Kidney (tissue), 14 donors: ENCODE data around the gene PSME3. TPM values are rescaled to one million over a fixed set of nuclear protein-coding genes. Genes with fewer than 3 reads are reported as not detected.
"Not testable (repeated sequence)": the region's sequence is repeated elsewhere in the genome, so short reads cannot be mapped to it uniquely, and the experiment has no call there.

Experiments
- DNase-seq, 5 donors: peaks; one replicate each; pipeline ENCODE4 v3.0.0-alpha.2; 2013 to 2020
- FAIRE-seq: peaks from 2 replicates; lab custom pipeline; 2012; peaks lifted over from hg19 to GRCh38; lab: Jason Lieb, UNC
- H3K27ac ChIP-seq, 2 donors: one replicate each; pipeline ENCODE4 v1.7.0; 2013; ENCODE audit warnings: low read depth in 2 of 2, low read length in 2 of 2, inconsistent platforms in 1 of 2
- H3K27me3 ChIP-seq: one replicate; pipeline ENCODE4 v1.7.1; 2013; ENCODE audit warnings: low read length, inconsistent platforms; ENCODE audit not compliant: control insufficient read depth, insufficient read depth
- H3K36me3 ChIP-seq, 3 donors: one replicate each; pipeline versions ENCODE4 v1.7.0 to v1.7.1; 2013; ENCODE audit warnings: low read length in 3 of 3, control low read depth in 1 of 3, inconsistent platforms in 1 of 3; ENCODE audit not compliant: insufficient read depth in 3 of 3, control insufficient read depth in 2 of 3
- H3K4me1 ChIP-seq, 3 donors: one replicate each; pipeline versions ENCODE4 v1.7.0 to v1.7.1; 2013; ENCODE audit warnings: low read length in 3 of 3, inconsistent platforms in 1 of 3, low read depth in 1 of 3; ENCODE audit not compliant: control insufficient read depth in 2 of 3, insufficient read depth in 2 of 3
- H3K4me3 ChIP-seq, 3 donors: one replicate each; pipeline versions ENCODE4 v1.7.0 to v1.8.1; 2013; ENCODE audit warnings: low read length in 3 of 3, control low read depth in 1 of 3, inconsistent platforms in 1 of 3
- H3K9ac ChIP-seq, 3 donors: one replicate each; pipeline versions ENCODE4 v1.7.0 to v1.7.1; 2013; ENCODE audit warnings: low read length in 3 of 3, control low read depth in 1 of 3, inconsistent platforms in 1 of 3
- H3K9me3 ChIP-seq, 3 donors: one replicate each; pipeline versions ENCODE4 v1.7.0 to v1.7.1; 2013; ENCODE audit warnings: low read length in 3 of 3, control low read depth in 1 of 3, inconsistent platforms in 1 of 3; ENCODE audit not compliant: control insufficient read depth in 2 of 3, insufficient read depth in 1 of 3
- intact Hi-C: fragments of 100-400 bp; cut with DNase I; formaldehyde crosslinking; loops from one replicate; pipeline ENCODE4 v1.11.1; 2022
- polyA plus RNA-seq: library from polyadenylated mRNA; stranded (reverse); fragments of 350-450 nt; fragmentation: Illumina TruSeq; extraction: RNeasy Lipid Tissue Mini Kit (QIAGEN cat#74804); gene quantifications from one replicate; pipeline ENCODE4 v1.2.3, GENCODE V29; 2014; ENCODE audit warnings: low read depth, low replicate concordance; ENCODE audit not compliant: insufficient read depth
- total RNA-seq: library from RNA; stranded (reverse); fragmentation: NEBNext Ultra II Directional; extraction: Animal tissue kit (Norgen Biotek cat#: 25700); gene quantifications from one replicate; pipeline ENCODE4 v1.2.1, GENCODE V29; 2021
- TF ChIP-seq, protein P1 (sequence below): IDR thresholded peaks from 3 replicates; pipeline ENCODE4 v1.5.1; 2012; ENCODE audit warnings: mild to moderate bottlenecking, moderate library complexity, borderline replicate concordance; ENCODE audit not compliant: insufficient read depth; ENCODE audit errors: extremely low read depth
- donor health status: control.
- donor health status: control.
- donor health status: control.
- donor health status: control.
- donor health status: control.
- donor health status: DM: yes; HTN: yes; CAD: no.
- donor health status: Normal renal cell carcinoma (clear cell type).

Gene PSME3
- total and polyA plus RNA-seq, 2 donors from 2014 or later = 60.3 to 115 TPM

DNA sequence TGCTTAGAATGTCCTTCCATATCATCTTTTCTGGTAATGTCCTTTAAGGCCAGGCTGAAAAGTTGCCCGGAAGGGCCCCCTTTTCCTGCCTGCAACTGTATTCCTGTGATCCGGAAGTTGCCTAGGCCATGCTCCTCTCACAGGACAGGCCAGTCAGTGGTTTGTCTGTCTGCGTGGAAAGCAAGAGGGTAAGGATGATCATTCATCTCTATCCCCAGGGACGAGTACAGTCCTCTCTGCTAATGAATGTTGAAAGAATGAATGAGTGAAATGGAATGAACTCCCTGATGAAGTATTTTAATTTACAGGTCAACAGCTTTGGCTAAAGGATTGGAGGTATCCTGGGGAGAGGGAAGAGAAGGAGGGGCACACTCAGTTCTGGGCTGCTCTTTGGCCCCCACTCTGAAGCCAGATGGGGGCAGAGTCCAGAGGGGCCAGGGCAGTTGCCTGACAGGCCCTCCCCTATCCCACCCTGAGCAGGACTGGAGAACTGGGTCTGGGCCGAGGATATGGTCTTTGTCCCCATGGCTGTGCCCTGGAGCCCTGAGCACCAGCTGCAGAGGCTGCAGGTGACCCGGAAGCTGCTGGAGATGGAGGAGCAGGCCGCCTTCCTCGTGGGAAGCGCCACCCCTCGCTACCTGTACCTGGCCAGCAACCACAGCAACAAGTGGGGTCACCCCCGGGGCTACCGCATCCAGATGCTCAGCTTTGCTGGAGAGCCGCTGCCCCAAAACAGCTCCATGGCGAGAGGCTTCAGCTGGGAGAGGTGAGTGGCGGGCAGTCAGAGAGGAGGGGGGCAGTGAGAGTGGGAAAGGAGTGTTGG is 21.0 kb downstream of the PSME3 start:
- no peaks in the 10 kb centered on the region for H3K9me3 ChIP-seq
- no peaks in the 10 kb centered on the region for H3K36me3 ChIP-seq
- TF ChIP-seq, protein P1, sequence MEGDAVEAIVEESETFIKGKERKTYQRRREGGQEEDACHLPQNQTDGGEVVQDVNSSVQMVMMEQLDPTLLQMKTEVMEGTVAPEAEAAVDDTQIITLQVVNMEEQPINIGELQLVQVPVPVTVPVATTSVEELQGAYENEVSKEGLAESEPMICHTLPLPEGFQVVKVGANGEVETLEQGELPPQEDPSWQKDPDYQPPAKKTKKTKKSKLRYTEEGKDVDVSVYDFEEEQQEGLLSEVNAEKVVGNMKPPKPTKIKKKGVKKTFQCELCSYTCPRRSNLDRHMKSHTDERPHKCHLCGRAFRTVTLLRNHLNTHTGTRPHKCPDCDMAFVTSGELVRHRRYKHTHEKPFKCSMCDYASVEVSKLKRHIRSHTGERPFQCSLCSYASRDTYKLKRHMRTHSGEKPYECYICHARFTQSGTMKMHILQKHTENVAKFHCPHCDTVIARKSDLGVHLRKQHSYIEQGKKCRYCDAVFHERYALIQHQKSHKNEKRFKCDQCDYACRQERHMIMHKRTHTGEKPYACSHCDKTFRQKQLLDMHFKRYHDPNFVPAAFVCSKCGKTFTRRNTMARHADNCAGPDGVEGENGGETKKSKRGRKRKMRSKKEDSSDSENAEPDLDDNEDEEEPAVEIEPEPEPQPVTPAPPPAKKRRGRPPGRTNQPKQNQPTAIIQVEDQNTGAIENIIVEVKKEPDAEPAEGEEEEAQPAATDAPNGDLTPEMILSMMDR = no peak
- intact Hi-C loops = no loop called here
- H3K27me3 ChIP-seq = no peaks in the 10 kb centered on the region
- peak overlapping the region in 2 of 3 donors; percentile 44 to 61 for H3K4me3 ChIP-seq
- peaks cover 4 to 23% (median 9%) of the 10 kb centered on the region in 3 donors for H3K4me1 ChIP-seq
- DNase-seq (peak in 1 of 5 donors; percentile 38), FAIRE-seq (no peak)
- no peak overlapping the region for H3K9ac ChIP-seq
- no peak overlapping the region for H3K27ac ChIP-seq

DNA sequence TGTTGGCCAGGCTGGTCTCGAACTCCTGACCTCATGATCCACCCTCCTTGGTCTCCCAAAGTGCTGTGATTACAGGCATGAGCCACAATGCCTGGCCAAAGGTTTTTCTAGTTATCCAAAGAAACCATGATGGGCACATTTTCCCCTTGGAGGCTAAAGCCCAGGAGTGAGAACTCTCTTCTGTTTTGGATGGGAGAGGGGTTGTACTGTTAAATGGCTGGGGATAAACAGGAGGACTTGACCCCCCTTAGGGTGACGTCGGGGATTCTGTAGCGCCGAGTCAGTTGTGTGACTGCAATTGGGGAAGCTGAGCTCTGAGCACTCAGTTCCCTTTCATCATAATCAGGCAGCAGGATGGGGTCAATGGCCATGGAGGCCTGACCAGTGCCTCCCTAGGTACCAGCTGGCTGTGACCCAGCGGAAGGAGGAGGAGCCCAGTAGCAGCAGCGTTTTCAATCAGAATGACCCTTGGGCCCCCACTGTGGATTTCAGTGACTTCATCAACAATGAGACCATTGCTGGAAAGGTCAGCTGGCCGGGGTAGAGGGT is 21.9 kb downstream of the PSME3 start:
- Histone ChIP-seq H3K4me1 (peaks cover under 1 to 14% (median under 1%) of the 10 kb centered on the region in 3 donors), H3K36me3 (no peaks in the 10 kb centered on the region), H3K27ac (no peak overlapping the region), H3K4me3 (no peak overlapping the region), H3K27me3 (no peaks in the 10 kb centered on the region), H3K9me3 (no peaks in the 10 kb centered on the region), H3K9ac (no peak overlapping the region)
- FAIRE-seq (no peak), DNase-seq (peak in 1 of 5 donors; percentile 23)
- TF ChIP-seq, protein P1 = no peak
- intact Hi-C loops = no loop called here

DNA sequence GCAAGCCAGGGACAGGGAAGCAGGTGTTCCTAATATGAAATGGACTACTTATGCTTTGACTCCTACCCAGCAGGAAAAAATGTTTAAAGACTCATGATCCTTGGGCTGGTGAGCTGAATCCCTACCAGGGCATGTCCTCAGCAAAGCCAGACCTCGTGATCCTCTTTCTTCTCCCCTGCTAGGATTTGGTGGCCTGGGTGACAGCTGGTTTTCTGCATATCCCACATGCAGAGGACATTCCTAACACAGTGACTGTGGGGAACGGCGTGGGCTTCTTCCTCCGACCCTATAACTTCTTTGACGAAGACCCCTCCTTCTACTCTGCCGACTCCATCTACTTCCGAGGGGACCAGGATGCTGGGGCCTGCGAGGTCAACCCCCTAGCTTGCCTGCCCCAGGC is 22.9 kb downstream of the PSME3 start:
- H3K36me3 ChIP-seq, intact Hi-C loops, H3K27me3 ChIP-seq, H3K27ac ChIP-seq, H3K4me3 ChIP-seq, H3K9me3 ChIP-seq, FAIRE-seq, H3K9ac ChIP-seq: not testable (repeated sequence)
- peak in 1 of 5 donors; percentile 7 for DNase-seq
- peaks cover 0 to 13% (median 0%) of the 10 kb centered on the region in 3 donors for H3K4me1 ChIP-seq

DNA sequence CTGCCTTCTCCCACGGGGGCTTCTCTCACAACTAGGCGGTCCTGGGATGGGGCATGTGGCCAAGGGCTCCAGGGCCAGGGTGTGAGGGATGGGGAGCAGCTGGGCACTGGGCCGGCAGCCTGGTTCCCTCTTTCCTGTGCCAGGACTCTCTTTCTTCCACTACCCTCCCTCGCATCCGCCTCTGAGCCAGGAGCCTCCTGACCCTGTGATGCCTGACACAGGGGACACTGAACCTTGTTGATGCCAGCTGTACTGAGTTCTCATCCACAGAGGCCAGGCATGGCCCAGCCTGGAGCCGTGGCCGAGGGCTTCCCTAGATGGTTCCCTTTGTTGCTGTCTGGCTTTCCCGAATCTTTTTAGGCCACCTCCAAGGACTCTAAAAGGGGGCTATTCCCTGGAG is 23.3 kb downstream of the PSME3 start:
- not testable (repeated sequence) for H3K9ac ChIP-seq, FAIRE-seq, H3K9me3 ChIP-seq

More for the DNA sequence above, 23.3 kb downstream of the PSME3 start:
- peak in 1 of 5 donors; percentile 38 for DNase-seq
- H3K36me3 ChIP-seq, H3K27me3 ChIP-seq, intact Hi-C loops, H3K27ac ChIP-seq, H3K4me3 ChIP-seq: not testable (repeated sequence)
- peaks cover 0 to 13% (median 0%) of the 10 kb centered on the region in 3 donors for H3K4me1 ChIP-seq
